ENCODE measurements around the gene PHC2. TPM values are rescaled to one million over a fixed set of nuclear protein-coding genes. Genes with fewer than 3 reads are reported as not detected.
A peak's percentile ranks its signal among the peaks of the same experiment; 100 is the strongest.

The PHC2 gene
- total RNA-seq, 2 donors from 2014 or later = 60.6 to 74.8 TPM

DNA sequence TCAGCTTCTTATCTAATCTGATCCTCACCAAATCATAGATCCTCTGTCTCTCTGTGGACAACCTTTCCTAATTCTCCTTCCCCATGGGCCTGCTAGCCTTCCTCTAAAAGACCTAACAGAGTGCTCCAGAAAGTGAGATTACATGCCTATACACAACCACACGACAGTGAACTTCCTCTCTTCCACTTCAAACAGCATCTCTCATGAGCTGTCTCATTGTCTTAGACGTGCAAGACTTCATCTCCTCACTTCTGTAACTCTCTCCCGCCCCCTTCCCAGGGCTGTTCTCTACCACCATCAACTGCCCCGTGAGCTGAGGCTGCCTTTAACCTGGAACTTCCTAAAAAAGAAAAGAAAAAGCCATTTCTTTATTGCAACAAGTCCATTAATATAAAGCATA is 95.9 kb downstream of the PHC2 start:
- Histone ChIP-seq H3K4me1 (peaks cover 9% of the 10 kb centered on the region), H3K27ac (peak overlapping the region; percentile 11), H3K27me3 (no peaks in the 10 kb centered on the region), H3K4me3 (no peak overlapping the region), H3K9ac (ENCODE audit: low read depth in 2 of 2, low read length in 2 of 2) (peak overlapping the region in 1 of 2 donors; percentile 29), H3K9me3 (no peaks in the 10 kb centered on the region), H3K36me3 (peaks cover 7% of the 10 kb centered on the region)
- TF ChIP-seq, protein P1, sequence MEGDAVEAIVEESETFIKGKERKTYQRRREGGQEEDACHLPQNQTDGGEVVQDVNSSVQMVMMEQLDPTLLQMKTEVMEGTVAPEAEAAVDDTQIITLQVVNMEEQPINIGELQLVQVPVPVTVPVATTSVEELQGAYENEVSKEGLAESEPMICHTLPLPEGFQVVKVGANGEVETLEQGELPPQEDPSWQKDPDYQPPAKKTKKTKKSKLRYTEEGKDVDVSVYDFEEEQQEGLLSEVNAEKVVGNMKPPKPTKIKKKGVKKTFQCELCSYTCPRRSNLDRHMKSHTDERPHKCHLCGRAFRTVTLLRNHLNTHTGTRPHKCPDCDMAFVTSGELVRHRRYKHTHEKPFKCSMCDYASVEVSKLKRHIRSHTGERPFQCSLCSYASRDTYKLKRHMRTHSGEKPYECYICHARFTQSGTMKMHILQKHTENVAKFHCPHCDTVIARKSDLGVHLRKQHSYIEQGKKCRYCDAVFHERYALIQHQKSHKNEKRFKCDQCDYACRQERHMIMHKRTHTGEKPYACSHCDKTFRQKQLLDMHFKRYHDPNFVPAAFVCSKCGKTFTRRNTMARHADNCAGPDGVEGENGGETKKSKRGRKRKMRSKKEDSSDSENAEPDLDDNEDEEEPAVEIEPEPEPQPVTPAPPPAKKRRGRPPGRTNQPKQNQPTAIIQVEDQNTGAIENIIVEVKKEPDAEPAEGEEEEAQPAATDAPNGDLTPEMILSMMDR (IDR thresholded peaks at IDR 0.05) = no peak
- intact Hi-C loops (cut with DNase I) = no loop called here
- DNase-seq = no peak

DNA sequence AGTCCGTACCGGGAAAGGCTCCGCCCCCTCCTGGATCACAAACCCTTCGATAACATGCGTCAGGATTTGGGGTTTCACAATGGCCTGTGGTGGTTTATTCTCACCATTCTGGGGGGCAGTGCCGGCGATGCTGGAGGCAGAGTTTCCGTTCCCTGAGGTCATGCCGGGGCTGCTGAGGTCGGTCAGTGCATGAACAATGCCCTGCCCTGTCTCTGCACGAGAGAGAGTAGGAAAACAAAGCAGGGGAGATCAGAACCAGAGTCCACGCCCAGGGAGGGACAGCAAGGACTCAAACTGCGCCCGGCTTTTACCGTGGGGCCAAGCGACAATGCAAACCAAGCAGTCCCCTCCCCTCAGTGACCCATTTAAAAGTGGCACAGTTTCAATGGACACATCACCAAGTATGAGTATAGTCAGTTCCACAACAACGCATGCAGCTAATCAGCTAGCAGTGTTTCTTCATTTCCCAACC is 96.8 kb downstream of the PHC2 start:
- Histone ChIP-seq H3K4me3 (no peak overlapping the region), H3K9ac (ENCODE audit: low read depth in 2 of 2, low read length in 2 of 2) (peak overlapping the region in 1 of 2 donors; percentile 29)

GRCh38 chr1:33332881-33333280 is 98.0 kb downstream of the PHC2 start:
- H3K9me3 ChIP-seq = no peaks in the 10 kb centered on the region
- H3K9ac ChIP-seq (ENCODE audit: low read depth in 2 of 2, low read length in 2 of 2) = no peak overlapping the region
- H3K4me1 ChIP-seq = peaks cover 5% of the 10 kb centered on the region
- no peaks in the 10 kb centered on the region for H3K27me3 ChIP-seq
- no peak overlapping the region for H3K4me3 ChIP-seq
- H3K27ac ChIP-seq = no peak overlapping the region
- intact Hi-C loops (cut with DNase I) = no loop called here
- peaks cover 13% of the 10 kb centered on the region for H3K36me3 ChIP-seq
- DNase-seq = no peak
- TF ChIP-seq, protein P1 (IDR thresholded peaks at IDR 0.05) = no peak

More for the DNA sequence above, 96.8 kb downstream of the PHC2 start:
- Histone ChIP-seq H3K27ac (peak overlapping the region; percentile 11), H3K4me1 (peaks cover 5% of the 10 kb centered on the region), H3K9me3 (no peaks in the 10 kb centered on the region), H3K36me3 (peaks cover 13% of the 10 kb centered on the region), H3K27me3 (no peaks in the 10 kb centered on the region)
- intact Hi-C loops (cut with DNase I) = no loop called here
- DNase-seq = no peak
- TF ChIP-seq, protein P1 (IDR thresholded peaks at IDR 0.05) = no peak

- Histone ChIP-seq H3K36me3 (peaks cover 13% of the 10 kb centered on the region), H3K4me1 (peaks cover 5% of the 10 kb centered on the region), H3K9me3 (no peaks in the 10 kb centered on the region), H3K27ac (no peak overlapping the region), H3K27me3 (no peaks in the 10 kb centered on the region), H3K9ac (ENCODE audit: low read depth in 2 of 2, low read length in 2 of 2) (no peak overlapping the region), H3K4me3 (no peak overlapping the region)
- DNase-seq = no peak
- TF ChIP-seq, protein P1 (IDR thresholded peaks at IDR 0.05) = no peak
- intact Hi-C loops (cut with DNase I) = no loop called here
Observed at GRCh38 chr1:33332357-33332789, 98.5 kb downstream of the PHC2 start.

DNA sequence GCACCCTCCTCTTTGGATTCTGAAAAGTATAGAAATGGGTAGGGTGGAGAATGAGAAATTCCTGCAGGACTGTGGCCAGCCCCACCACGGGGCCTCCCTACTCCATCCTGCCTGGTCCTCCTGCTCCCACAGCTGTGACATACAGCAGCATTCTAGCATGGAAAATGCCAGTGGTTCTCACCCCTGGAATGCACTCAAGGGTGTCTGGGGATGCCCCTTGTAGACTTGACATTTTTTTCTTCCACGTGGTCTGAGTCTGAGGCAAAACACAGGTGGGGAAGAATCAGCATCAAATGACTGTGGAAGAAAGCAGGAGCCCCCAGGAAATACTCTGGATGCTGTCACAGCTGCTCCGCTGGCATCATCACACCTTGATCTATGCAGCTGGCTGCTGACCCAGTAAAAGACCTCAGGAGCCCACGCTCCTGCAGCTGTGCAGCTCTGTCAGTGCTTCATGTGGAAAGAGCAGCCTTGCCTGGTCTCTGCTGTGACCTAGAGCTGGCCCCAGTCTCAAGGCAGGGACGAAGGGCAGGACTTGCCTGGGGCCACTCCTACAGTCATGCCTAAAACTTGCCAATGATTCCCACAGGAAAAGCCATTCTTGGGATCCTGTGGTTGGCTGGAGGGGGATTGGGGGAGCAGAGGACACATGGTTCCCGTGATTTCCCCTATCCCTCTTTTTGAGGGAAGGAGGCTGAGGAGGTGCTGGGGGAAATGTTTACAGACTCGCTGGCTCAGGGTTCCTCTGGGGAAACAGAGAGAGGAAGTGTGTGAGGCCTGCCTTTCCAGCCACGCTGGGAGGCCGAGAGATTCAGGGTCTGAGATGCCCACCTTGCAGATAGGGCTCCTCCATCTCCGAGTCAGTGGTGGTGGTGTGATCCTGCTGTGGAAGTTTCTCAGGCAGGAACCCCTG is 99.2 kb downstream of the PHC2 start:
- H3K27me3 ChIP-seq = no peaks in the 10 kb centered on the region
- intact Hi-C loops (cut with DNase I) = no loop called here
- H3K9me3 ChIP-seq = no peaks in the 10 kb centered on the region
- TF ChIP-seq, protein P1 (IDR thresholded peaks at IDR 0.05) = no peak
- H3K27ac ChIP-seq = no peak overlapping the region
- H3K9ac ChIP-seq (ENCODE audit: low read depth in 2 of 2, low read length in 2 of 2) = no peak overlapping the region
- DNase-seq = no peak
- H3K4me3 ChIP-seq = no peak overlapping the region
- H3K36me3 ChIP-seq = peaks cover 13% of the 10 kb centered on the region
- H3K4me1 ChIP-seq = peaks cover 4% of the 10 kb centered on the region

All from colonic mucosa (tissue), 4 donors.